GM12801 (cell line): ENCODE data around the gene HOXB9.

Experiments used
- CTCF ChIP-seq: IDR thresholded peaks from one replicate; pipeline ENCODE4 v1.5.1; 2011; ENCODE audit warnings: control low read depth; ENCODE audit not compliant: insufficient read length; ENCODE audit errors: extremely low read depth

Gene HOXB9

GRCh38 chr17:48574505-48575065 is 51.6 kb downstream of the HOXB9 start:
- TF ChIP-seq CTCF = no peak

- TF ChIP-seq CTCF = no peak
These were observed 54.2 kb downstream of the HOXB9 start for GRCh38 chr17:48571826-48572417.
